Measurements from ENCODE around the gene DPP4. TPM values are rescaled to one million over a fixed set of nuclear protein-coding genes. Genes with fewer than 3 reads are reported as not detected.

The DPP4 gene
- total and polyA plus RNA-seq, 2 experiments from 2014 or later, result 1.5 to 2.8 TPM

DNA sequence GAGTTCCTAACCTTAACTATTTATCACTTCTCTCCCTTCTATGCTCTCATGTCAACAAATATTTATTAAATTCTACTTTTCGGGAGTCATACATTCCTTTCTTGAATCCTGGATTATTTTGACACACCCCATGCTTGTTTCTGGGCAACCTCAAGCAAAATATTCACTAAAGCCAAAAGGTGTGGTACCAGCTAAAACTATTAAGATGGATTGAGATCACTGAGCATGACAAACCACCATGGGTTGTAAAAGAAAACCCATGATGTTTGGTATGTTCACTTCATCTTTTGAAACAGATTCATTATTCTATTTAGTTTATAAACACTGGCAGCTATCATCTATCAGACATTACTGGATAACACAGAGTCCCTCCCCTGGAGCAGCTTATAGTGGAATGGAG, 32.5 kb downstream of the DPP4 start:
- Mint-ChIP-seq H3K4me1 (peaks cover 20% of the 10 kb centered on the region), H3K4me3 (no peak overlapping the region), H3K36me3 (ENCODE audit: low read depth) (no peaks in the 10 kb centered on the region), H3K9me3 (no peaks in the 10 kb centered on the region), H3K27ac (no peak overlapping the region), H3K27me3 (ENCODE audit: insufficient read depth, low read depth, poor library complexity) (no peaks in the 10 kb centered on the region)
- no peak overlapping the region for H3K4me2 ChIP-seq
- no peaks in the 10 kb centered on the region for H3K9me2 ChIP-seq (ENCODE audit: insufficient read depth)
- no peaks in the 10 kb centered on the region for H3F3A ChIP-seq (replicated peaks; ENCODE audit: low read depth)
- no peak overlapping the region for H2AFZ ChIP-seq
- no peaks in the 10 kb centered on the region for H4K20me1 ChIP-seq (replicated peaks; ENCODE audit: insufficient read depth)
- ATAC-seq (no peak), DNase-seq (ENCODE audit: low spot score) (no peak)
- peaks cover 19% of the 10 kb centered on the region for H3K4me1 ChIP-seq (ENCODE audit: insufficient read depth)
- no peaks in the 10 kb centered on the region for H3K79me2 ChIP-seq (replicated peaks; ENCODE audit: insufficient read depth)
- TF ChIP-seq, protein P1, sequence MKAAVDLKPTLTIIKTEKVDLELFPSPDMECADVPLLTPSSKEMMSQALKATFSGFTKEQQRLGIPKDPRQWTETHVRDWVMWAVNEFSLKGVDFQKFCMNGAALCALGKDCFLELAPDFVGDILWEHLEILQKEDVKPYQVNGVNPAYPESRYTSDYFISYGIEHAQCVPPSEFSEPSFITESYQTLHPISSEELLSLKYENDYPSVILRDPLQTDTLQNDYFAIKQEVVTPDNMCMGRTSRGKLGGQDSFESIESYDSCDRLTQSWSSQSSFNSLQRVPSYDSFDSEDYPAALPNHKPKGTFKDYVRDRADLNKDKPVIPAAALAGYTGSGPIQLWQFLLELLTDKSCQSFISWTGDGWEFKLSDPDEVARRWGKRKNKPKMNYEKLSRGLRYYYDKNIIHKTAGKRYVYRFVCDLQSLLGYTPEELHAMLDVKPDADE (IDR thresholded peaks at IDR 0.05), result no peak
- TF ChIP-seq ZNF331 (CRISPR knock-in tag; IDR thresholded peaks at IDR 0.05; ENCODE audit: low read depth), result no peak
- TF ChIP-seq CREB1 (CRISPR knock-in tag; IDR thresholded peaks at IDR 0.05; ENCODE audit: low read depth), result no peak
- TF ChIP-seq, protein P2, sequence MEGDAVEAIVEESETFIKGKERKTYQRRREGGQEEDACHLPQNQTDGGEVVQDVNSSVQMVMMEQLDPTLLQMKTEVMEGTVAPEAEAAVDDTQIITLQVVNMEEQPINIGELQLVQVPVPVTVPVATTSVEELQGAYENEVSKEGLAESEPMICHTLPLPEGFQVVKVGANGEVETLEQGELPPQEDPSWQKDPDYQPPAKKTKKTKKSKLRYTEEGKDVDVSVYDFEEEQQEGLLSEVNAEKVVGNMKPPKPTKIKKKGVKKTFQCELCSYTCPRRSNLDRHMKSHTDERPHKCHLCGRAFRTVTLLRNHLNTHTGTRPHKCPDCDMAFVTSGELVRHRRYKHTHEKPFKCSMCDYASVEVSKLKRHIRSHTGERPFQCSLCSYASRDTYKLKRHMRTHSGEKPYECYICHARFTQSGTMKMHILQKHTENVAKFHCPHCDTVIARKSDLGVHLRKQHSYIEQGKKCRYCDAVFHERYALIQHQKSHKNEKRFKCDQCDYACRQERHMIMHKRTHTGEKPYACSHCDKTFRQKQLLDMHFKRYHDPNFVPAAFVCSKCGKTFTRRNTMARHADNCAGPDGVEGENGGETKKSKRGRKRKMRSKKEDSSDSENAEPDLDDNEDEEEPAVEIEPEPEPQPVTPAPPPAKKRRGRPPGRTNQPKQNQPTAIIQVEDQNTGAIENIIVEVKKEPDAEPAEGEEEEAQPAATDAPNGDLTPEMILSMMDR (conservative IDR thresholded peaks at IDR 0.05; ENCODE audit: low read depth in 2 of 2), result no peak
- TF ChIP-seq JUNB (IDR thresholded peaks at IDR 0.05; ENCODE audit: unreplicated experiment), result no peak
- TF ChIP-seq STAT1 (IDR thresholded peaks at IDR 0.05; ENCODE audit: unreplicated experiment), result no peak
- TF ChIP-seq EZH2phosphoT487 (IDR thresholded peaks at IDR 0.05; ENCODE audit: unreplicated experiment), result no peak
- no peak for TF ChIP-seq EZH2 (IDR thresholded peaks at IDR 0.05; ENCODE audit: low read depth, unreplicated experiment)
- no peak for TF ChIP-seq ZNF114 (CRISPR knock-in tag; IDR thresholded peaks at IDR 0.05)
- TF ChIP-seq, protein P3, sequence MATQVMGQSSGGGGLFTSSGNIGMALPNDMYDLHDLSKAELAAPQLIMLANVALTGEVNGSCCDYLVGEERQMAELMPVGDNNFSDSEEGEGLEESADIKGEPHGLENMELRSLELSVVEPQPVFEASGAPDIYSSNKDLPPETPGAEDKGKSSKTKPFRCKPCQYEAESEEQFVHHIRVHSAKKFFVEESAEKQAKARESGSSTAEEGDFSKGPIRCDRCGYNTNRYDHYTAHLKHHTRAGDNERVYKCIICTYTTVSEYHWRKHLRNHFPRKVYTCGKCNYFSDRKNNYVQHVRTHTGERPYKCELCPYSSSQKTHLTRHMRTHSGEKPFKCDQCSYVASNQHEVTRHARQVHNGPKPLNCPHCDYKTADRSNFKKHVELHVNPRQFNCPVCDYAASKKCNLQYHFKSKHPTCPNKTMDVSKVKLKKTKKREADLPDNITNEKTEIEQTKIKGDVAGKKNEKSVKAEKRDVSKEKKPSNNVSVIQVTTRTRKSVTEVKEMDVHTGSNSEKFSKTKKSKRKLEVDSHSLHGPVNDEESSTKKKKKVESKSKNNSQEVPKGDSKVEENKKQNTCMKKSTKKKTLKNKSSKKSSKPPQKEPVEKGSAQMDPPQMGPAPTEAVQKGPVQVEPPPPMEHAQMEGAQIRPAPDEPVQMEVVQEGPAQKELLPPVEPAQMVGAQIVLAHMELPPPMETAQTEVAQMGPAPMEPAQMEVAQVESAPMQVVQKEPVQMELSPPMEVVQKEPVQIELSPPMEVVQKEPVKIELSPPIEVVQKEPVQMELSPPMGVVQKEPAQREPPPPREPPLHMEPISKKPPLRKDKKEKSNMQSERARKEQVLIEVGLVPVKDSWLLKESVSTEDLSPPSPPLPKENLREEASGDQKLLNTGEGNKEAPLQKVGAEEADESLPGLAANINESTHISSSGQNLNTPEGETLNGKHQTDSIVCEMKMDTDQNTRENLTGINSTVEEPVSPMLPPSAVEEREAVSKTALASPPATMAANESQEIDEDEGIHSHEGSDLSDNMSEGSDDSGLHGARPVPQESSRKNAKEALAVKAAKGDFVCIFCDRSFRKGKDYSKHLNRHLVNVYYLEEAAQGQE (IDR thresholded peaks at IDR 0.05; ENCODE audit: unreplicated experiment), result no peak
- TF ChIP-seq, protein P4, sequence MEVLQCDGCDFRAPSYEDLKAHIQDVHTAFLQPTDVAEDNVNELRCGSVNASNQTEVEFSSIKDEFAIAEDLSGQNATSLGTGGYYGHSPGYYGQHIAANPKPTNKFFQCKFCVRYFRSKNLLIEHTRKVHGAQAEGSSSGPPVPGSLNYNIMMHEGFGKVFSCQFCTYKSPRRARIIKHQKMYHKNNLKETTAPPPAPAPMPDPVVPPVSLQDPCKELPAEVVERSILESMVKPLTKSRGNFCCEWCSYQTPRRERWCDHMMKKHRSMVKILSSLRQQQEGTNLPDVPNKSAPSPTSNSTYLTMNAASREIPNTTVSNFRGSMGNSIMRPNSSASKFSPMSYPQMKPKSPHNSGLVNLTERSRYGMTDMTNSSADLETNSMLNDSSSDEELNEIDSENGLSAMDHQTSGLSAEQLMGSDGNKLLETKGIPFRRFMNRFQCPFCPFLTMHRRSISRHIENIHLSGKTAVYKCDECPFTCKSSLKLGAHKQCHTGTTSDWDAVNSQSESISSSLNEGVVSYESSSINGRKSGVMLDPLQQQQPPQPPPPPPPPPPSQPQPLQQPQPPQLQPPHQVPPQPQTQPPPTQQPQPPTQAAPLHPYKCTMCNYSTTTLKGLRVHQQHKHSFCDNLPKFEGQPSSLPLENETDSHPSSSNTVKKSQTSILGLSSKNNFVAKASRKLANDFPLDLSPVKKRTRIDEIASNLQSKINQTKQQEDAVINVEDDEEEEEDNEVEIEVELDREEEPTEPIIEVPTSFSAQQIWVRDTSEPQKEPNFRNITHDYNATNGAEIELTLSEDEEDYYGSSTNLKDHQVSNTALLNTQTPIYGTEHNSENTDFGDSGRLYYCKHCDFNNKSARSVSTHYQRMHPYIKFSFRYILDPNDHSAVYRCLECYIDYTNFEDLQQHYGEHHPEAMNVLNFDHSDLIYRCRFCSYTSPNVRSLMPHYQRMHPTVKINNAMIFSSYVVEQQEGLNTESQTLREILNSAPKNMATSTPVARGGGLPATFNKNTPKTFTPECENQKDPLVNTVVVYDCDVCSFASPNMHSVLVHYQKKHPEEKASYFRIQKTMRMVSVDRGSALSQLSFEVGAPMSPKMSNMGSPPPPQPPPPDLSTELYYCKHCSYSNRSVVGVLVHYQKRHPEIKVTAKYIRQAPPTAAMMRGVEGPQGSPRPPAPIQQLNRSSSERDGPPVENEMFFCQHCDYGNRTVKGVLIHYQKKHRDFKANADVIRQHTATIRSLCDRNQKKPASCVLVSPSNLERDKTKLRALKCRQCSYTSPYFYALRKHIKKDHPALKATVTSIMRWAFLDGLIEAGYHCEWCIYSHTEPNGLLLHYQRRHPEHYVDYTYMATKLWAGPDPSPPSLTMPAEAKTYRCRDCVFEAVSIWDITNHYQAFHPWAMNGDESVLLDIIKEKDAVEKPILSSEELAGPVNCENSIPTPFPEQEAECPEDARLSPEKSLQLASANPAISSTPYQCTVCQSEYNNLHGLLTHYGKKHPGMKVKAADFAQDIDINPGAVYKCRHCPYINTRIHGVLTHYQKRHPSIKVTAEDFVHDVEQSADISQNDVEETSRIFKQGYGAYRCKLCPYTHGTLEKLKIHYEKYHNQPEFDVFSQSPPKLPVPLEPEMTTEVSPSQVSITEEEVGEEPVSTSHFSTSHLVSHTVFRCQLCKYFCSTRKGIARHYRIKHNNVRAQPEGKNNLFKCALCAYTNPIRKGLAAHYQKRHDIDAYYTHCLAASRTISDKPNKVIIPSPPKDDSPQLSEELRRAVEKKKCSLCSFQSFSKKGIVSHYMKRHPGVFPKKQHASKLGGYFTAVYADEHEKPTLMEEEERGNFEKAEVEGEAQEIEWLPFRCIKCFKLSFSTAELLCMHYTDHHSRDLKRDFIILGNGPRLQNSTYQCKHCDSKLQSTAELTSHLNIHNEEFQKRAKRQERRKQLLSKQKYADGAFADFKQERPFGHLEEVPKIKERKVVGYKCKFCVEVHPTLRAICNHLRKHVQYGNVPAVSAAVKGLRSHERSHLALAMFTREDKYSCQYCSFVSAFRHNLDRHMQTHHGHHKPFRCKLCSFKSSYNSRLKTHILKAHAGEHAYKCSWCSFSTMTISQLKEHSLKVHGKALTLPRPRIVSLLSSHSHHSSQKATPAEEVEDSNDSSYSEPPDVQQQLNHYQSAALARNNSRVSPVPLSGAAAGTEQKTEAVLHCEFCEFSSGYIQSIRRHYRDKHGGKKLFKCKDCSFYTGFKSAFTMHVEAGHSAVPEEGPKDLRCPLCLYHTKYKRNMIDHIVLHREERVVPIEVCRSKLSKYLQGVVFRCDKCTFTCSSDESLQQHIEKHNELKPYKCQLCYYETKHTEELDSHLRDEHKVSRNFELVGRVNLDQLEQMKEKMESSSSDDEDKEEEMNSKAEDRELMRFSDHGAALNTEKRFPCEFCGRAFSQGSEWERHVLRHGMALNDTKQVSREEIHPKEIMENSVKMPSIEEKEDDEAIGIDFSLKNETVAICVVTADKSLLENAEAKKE (CRISPR knock-in tag; IDR thresholded peaks at IDR 0.05), result no peak
- no peak for TF ChIP-seq POLR2AphosphoS5 (IDR thresholded peaks at IDR 0.05; ENCODE audit: low read depth)
- TF ChIP-seq NANOG (IDR thresholded peaks at IDR 0.05; ENCODE audit: borderline replicate concordance), result no peak
- no peak overlapping the region for H3K27ac ChIP-seq (ENCODE audit: low read depth)
- no peaks in the 10 kb centered on the region for H3K36me3 ChIP-seq (ENCODE audit: insufficient read depth)
- no peaks in the 10 kb centered on the region for H3K27me3 ChIP-seq (ENCODE audit: insufficient read depth)
- no peak overlapping the region for H3K4me3 ChIP-seq

Data from GM23338 (cell line).